Measurements from ENCODE around the gene HSPA9. TPM values are rescaled to one million over a fixed set of nuclear protein-coding genes. Genes with fewer than 3 reads are reported as not detected.

The HSPA9 gene
- total RNA-seq, 1 experiment from 2014 or later, result 424 TPM

GRCh38 chr5:138527170-138527569 is 48.0 kb downstream of the HSPA9 start:
- in situ Hi-C loops (cut with HindIII; ENCODE audit: low pct_unique_long_range_greater_than_20kb, low sequenced_read_pairs), result no loop called here

GRCh38 chr5:138523406-138523805 is 51.8 kb downstream of the HSPA9 start:
- intact Hi-C loops (cut with micrococcal nuclease; ENCODE audit: unreplicated experiment), result no loop called here
- ATAC-seq, result no peak
- no TSS peak for BruUV-seq (replicated peaks)
- CTCF ChIA-PET, result interaction anchor here (0.7 to 0.9 kb wide), 2 partner anchors 15 to 637 kb away, joined by 4 to 6 read pairs; no protein-coding TSS in a partner anchor
- TF ChIP-seq SIN3A (IDR thresholded peaks at IDR 0.05; ENCODE audit: borderline replicate concordance, insufficient read depth, low read depth, low read length) (no peak), POLR2AphosphoS5 (IDR thresholded peaks at IDR 0.05; ENCODE audit: low read depth, low read length) (no peak), TCF7L2 (IDR thresholded peaks at IDR 0.05; ENCODE audit: low read depth, low read length) (no peak)
- TF ChIP-seq, protein P1, sequence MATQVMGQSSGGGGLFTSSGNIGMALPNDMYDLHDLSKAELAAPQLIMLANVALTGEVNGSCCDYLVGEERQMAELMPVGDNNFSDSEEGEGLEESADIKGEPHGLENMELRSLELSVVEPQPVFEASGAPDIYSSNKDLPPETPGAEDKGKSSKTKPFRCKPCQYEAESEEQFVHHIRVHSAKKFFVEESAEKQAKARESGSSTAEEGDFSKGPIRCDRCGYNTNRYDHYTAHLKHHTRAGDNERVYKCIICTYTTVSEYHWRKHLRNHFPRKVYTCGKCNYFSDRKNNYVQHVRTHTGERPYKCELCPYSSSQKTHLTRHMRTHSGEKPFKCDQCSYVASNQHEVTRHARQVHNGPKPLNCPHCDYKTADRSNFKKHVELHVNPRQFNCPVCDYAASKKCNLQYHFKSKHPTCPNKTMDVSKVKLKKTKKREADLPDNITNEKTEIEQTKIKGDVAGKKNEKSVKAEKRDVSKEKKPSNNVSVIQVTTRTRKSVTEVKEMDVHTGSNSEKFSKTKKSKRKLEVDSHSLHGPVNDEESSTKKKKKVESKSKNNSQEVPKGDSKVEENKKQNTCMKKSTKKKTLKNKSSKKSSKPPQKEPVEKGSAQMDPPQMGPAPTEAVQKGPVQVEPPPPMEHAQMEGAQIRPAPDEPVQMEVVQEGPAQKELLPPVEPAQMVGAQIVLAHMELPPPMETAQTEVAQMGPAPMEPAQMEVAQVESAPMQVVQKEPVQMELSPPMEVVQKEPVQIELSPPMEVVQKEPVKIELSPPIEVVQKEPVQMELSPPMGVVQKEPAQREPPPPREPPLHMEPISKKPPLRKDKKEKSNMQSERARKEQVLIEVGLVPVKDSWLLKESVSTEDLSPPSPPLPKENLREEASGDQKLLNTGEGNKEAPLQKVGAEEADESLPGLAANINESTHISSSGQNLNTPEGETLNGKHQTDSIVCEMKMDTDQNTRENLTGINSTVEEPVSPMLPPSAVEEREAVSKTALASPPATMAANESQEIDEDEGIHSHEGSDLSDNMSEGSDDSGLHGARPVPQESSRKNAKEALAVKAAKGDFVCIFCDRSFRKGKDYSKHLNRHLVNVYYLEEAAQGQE (IDR thresholded peaks at IDR 0.05; ENCODE audit: insufficient read depth in 1 of 2, low read depth in 2 of 2, low read length in 1 of 2), result no peak
- TF ChIP-seq, protein P2, sequence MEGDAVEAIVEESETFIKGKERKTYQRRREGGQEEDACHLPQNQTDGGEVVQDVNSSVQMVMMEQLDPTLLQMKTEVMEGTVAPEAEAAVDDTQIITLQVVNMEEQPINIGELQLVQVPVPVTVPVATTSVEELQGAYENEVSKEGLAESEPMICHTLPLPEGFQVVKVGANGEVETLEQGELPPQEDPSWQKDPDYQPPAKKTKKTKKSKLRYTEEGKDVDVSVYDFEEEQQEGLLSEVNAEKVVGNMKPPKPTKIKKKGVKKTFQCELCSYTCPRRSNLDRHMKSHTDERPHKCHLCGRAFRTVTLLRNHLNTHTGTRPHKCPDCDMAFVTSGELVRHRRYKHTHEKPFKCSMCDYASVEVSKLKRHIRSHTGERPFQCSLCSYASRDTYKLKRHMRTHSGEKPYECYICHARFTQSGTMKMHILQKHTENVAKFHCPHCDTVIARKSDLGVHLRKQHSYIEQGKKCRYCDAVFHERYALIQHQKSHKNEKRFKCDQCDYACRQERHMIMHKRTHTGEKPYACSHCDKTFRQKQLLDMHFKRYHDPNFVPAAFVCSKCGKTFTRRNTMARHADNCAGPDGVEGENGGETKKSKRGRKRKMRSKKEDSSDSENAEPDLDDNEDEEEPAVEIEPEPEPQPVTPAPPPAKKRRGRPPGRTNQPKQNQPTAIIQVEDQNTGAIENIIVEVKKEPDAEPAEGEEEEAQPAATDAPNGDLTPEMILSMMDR (IDR thresholded peaks at IDR 0.05), result no peak
- no peaks in the 10 kb centered on the region for H3K27me3 ChIP-seq (ENCODE audit: control insufficient read depth, insufficient read depth, low read length)
- H3K4me3 ChIP-seq (ENCODE audit: low read depth in 2 of 2, low read length in 2 of 2), result no peak overlapping the region
- no peaks in the 10 kb centered on the region; the same call in 1 of the 2 replicates for H3K36me3 ChIP-seq (ENCODE audit: control insufficient read depth, insufficient read depth, low read length)
- DNase-seq (ENCODE audit: low read depth, low spot score), result no peak
- H3K4me1 ChIP-seq (ENCODE audit: control insufficient read depth, insufficient read depth, low read length), result 0 out of 2 replicates have a peak, but pooled peaks cover 5% of the 10 kb centered on the region
- in situ Hi-C loops (cut with HindIII; ENCODE audit: low pct_unique_long_range_greater_than_20kb, low sequenced_read_pairs), result no loop called here
- no peaks in the 10 kb centered on the region for H3K9me3 ChIP-seq (ENCODE audit: control insufficient read depth, insufficient read depth, low read depth, low read length)
- POLR2A ChIA-PET, result interaction anchor here (0.8 kb wide), 1 partner anchor 20 kb away, joined by 4 read pairs; the partner anchor contains the start of gene ETF1
- H3K27ac ChIP-seq (ENCODE audit: low read length), result no peak overlapping the region

More at GRCh38 chr5:138527170-138527569, 48.0 kb downstream of the HSPA9 start:
- H3K27ac ChIP-seq (ENCODE audit: low read length), result no peak overlapping the region
- intact Hi-C loops (cut with micrococcal nuclease; ENCODE audit: unreplicated experiment), result no loop called here
- no peak for DNase-seq (ENCODE audit: low read depth, low spot score)
- ChIA-PET CTCF (no interaction called here), POLR2A (no interaction called here)
- H3K9me3 ChIP-seq (ENCODE audit: control insufficient read depth, insufficient read depth, low read depth, low read length), result no peaks in the 10 kb centered on the region
- H3K27me3 ChIP-seq (ENCODE audit: control insufficient read depth, insufficient read depth, low read length), result no peaks in the 10 kb centered on the region
- peaks cover 12% of the 10 kb centered on the region; the same call in 1 of the 2 replicates for H3K4me1 ChIP-seq (ENCODE audit: control insufficient read depth, insufficient read depth, low read length)
- no peaks in the 10 kb centered on the region; the same call in 1 of the 2 replicates for H3K36me3 ChIP-seq (ENCODE audit: control insufficient read depth, insufficient read depth, low read length)
- no peak overlapping the region for H3K4me3 ChIP-seq (ENCODE audit: low read depth in 2 of 2, low read length in 2 of 2)
- TF ChIP-seq, protein P1 (IDR thresholded peaks at IDR 0.05; ENCODE audit: insufficient read depth in 1 of 2, low read depth in 2 of 2, low read length in 1 of 2), result no peak
- TF ChIP-seq, protein P2 (IDR thresholded peaks at IDR 0.05), result no peak
- TF ChIP-seq TCF7L2 (IDR thresholded peaks at IDR 0.05; ENCODE audit: low read depth, low read length), result no peak
- no peak for TF ChIP-seq POLR2AphosphoS5 (IDR thresholded peaks at IDR 0.05; ENCODE audit: low read depth, low read length)
- no peak for TF ChIP-seq SIN3A (IDR thresholded peaks at IDR 0.05; ENCODE audit: borderline replicate concordance, insufficient read depth, low read depth, low read length)
- ATAC-seq, result no peak
- no TSS peak for BruUV-seq (replicated peaks)
